DMS53 treated with DMSO at 0.1 percent for 48 hours (cell line): Measurements from ENCODE around the gene MAML2.

Source experiments
- DNase-seq: peaks from one replicate; lab custom pipeline; 2025; ENCODE audit not compliant: unreplicated experiment; lab: John Stamatoyannopoulos, UW

Gene MAML2

DNA sequence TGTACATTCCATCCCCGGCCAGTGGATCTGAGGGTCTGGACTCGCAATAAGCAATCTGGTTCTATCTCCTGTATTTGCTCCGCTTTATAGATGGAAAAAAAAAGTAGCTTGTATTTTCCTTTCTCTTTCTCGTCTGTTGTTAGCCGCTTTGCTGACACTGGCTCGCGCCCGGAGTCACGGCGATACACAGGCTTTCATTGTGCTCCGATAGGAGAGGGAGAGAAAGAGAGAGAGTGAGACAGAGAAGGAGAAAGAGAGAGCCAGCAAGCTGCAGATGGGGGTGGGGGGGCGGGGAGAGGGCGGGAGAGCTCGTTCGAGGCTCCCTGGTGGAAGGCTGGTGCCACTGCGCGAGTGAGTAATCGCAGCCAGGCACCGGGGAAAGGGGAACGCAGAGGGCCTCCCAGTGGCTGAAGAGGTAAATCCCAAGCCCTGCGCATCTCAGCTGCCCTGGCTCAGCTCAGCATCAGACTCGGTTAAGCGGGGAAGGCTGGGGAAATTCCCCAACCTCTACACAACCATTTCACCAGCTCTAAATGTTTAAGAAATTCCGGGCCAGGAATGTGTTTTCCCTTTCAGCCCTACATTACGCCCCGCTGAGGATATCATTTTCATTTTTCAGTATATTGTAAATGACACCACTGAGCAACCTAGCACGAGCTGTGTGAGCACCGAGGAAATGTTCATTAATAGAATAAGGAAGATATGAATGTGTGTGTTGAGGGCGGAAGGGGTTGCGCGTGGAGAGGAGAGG is at the start of gene MAML2:
MAML2 (minus strand) TSS at position 235 of the 751 bp plus-strand sequence. CDS start 1,300 bp downstream, outside the sequence.
- peak; percentile 96 for DNase-seq

- no peak for DNase-seq
These were observed 48.8 kb upstream of the MAML2 start for GRCh38 chr11:96391698-96392307.

DNA sequence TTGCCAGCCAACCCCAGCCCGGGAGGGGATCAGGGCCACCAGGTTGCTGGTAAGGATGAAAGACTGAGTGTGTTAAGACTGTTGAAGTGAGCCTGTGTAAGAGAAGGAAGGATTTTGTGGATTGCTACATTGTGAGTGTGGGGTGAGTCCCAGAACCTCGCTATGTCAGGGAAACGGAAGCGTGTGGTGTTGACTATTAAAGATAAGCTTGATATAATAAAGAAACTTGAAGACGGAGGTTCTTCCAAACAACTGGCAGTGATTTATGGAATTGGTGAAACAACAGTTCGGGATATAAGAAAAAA is 47.4 kb upstream of the MAML2 start:
- DNase-seq, result no peak

DNA sequence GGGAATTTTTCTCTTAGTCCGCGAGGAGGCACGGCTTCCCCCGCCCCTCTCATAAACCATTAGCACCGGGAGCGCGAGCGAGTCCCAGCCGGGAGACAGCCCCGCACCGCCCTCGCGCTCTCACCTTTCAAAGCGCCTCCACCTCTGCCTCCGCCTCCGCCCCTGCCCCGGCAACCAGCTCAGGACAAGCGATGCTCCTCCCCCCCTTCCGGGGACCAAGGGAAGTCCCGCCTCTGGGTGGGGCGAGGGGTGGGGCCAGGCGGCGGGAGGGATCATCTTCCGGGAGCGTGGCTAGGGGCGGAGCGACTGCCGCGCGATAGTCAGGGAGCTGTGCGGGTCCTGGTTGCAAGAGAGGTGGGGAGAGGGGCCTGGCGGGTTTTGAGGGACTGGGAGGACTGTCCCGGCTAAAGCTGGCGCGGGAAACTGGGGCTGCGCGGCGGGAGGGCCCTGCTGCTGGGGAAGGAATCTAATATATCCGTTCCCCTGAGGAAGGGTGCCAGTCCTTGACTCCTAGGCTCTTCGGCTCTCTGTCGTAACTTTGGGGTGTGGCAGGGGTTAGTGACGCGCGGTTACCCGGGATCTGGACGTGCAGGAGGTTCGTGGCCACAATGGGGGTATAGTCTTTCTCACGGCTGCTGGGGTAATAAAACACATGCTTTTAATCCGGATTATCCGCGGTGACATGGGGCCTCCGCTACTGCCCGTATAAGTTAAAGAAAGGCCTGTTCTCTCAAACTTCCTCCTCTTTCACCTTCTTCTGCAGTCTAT is 46.9 kb upstream of the MAML2 start, which contains the start of the genes CCDC82 and JRKL:
CCDC82 (minus strand) TSS at position 193 of the 768 bp plus-strand sequence. CDS start 5,165 bp downstream, outside the sequence.
JRKL (plus strand) TSS at position 294 of the 768 bp plus-strand sequence. CDS start 637 bp downstream, outside the sequence.
- DNase-seq, result peak; percentile 90

DNA sequence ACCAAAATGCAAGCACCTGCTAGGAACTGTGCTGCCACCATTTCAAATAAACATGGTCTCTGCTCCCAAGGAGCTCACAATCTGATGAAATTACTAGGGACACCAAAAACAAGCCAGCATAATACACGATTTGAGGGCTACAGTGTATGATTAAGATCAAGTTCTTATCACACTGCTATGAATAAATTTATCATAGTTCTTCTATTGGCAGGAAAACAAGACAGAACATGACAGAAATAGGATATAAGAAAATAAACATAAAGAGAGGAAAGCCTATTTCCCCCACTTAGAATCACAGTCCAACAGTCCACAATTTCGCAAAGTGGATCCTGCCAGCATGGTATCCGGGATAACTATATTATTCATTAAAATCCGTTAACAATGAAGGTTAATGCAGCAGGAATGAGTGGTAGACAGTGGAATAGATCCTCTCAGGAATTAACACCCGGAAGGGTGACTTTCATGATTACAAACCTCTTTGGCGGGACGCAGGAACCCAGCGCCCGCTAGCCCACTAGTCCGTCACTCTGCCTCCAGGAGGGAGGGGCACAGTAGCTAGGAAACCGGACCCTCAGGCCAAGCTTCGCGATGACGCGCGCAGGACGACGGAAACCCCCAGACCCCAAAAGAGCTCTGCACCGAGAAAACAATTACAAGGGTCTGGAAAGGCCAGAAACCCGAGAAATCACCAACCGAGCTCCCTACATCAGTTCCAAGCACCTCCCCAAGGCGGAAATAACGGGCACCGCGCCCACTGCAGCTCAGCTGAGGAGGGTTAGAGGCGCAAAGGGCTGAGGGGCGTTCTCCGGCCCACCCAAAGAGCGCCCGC is 46.1 kb upstream of the MAML2 start:
- peak; percentile 24 for DNase-seq

DNA sequence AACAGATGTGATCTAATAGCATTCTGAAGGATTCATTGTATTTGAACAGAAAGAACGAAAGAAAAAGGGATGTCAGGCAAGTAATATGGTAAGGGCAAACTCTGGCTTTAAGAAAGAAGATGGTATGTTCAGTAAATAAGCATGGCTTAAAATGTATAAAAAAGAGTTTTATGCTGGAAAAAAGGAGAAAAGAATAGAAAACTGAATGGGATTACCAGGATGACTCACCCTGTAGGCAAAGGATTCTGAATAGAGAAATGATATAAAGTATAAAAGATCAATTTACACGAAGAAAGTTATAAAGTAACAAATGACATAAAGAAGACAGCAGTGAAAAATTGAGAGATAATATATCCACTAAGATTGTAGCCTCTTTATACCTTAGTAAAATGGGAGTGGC is 42.2 kb upstream of the MAML2 start:
- DNase-seq, result no peak

DNA sequence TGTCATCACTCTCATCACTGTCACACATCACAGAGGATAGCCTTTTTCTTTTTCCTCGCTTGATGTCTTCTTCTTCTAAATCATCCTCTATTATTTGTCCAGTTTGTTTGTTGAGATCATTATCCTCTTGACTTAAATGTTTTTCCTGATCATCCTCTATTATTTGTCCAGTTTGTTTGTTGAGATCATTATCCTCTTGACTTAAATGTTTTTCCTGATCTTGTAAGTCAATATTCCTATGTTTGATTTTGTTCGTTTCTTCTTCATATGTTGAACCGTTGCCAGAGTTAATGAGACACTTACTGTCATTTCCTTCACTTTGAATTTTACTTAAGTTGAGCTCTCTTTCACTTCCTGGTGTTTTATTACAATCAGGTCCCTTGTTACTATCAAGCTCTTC is 41.2 kb upstream of the MAML2 start:
- DNase-seq, result peak; percentile 100

- DNase-seq, result no peak
These were observed 33.8 kb upstream of the MAML2 start for GRCh38 chr11:96376796-96377195.

GRCh38 chr11:96373826-96374225 is 30.8 kb upstream of the MAML2 start:
- no peak for DNase-seq

DNA sequence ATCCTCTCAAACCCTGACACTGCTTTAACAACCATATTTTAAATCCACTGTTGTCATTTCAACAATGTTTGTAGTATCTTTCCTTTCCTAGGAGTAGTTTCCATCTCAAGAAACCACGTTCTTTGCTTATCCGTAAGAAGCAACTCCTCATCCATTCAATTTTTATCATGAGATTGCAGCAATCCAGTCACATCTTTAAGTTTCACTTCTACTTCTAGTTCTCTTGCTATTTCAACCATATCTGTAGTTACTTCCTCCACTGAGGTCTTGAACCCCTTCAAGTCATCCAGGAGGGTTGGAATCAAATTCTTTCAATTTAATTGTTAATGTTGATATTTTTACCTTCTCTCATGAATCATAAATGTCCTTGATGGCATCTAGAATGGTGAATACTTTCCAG is 24.3 kb upstream of the MAML2 start:
- DNase-seq, result no peak

DNA sequence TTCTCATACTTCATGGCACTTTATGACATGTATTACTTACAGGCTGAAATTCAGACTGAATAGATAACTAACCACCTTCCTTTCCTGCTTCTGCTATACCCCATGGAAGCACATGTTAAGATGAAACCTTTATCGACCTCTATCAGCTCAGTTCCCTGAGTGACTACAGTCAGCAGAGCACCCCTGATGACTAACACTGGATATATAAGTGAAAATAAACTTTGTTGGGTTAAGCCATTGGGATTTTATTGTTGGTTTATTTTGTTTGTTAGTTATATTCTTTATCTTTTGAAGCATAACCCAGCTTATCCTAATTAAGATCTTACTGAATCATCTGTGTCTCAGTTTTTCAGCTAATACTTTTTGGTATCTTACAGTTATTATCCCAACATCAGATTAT is 23.0 kb upstream of the MAML2 start:
- no peak for DNase-seq

GRCh38 chr11:96365493-96365892 is 22.5 kb upstream of the MAML2 start:
- no peak for DNase-seq

DNA sequence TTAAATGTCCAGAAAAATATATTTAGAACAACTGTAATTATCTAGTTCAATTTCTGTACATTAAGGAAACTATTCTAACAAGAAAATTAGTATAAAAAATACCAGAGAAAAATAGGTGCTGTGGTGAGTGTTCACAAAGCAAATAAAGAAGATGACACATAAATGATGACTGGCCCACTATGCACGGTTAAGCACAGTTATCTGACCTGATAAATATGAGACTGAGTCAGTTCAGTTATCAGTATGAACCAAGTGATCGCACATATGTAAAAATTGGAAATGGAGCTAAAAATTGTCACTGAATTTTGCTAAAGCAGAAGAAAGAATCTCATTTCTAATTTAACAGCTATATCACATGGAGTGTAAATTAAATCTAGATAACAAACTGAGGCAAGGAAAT is 18.8 kb upstream of the MAML2 start:
- no peak for DNase-seq

DNA sequence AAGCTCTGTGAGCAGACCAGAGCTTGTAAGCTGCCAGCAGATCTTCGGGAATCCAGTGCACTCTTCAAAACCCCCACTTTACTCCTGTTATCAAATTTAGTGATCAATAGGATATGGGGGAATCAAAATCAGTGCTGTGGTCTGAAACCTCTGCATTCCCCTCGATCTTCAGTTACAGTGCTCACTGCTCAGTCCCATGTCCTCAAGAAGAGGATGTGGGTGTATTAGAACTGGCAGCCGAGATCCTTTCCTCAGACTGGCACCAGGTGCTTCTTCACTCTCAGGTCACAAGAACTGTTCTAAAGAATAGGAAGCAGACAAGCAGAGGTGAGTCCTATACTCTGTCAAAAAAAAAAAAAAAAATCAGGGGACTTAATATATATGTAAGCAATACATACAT is 15.3 kb upstream of the MAML2 start:
- DNase-seq, result no peak

DNA sequence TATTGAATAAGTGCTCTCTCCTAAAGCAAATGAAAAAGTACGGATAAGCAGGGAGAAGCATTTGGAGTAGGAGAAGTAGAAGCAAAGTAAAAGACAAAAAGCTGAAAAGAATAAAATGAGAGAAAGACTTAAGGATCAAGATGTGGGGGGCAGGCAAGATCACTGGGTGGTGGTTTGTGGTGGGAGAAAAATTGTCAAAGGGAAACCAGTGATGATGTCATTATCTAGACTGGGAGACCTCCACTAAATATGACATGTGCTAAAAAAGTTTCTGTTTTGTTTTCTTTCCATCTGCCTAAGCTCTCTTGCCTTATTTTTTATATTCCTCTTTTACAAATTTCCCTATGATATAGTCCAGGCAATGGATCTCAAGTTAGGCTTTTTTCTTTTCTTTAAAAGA is 14.8 kb upstream of the MAML2 start:
- DNase-seq, result no peak

GRCh38 chr11:96356848-96357247 is 13.9 kb upstream of the MAML2 start:
- DNase-seq, result no peak

- peak; percentile 68 for DNase-seq
These were observed 708 bp downstream of the MAML2 start for GRCh38 chr11:96342014-96342960.

- no peak for DNase-seq
These were observed 1.6 kb downstream of the MAML2 start for GRCh38 chr11:96341211-96342013.

DNA sequence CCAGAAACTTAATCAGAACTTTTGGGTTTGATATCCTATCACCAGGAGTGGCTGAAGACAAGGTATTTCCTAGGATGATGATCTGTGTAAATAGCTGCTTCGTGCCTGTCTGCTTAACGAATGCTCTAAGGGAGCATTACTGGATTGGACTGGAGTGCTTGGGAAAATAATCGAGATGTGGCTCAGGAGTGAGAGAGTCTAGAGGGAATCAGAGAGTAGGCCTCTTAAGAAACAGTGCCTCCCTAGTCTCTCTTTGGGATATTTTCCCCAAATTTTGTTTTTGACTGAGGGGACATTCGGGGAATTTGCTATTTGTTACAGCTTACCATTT is 2.5 kb downstream of the MAML2 start:
- no peak for DNase-seq
